ENCODE data around the gene GAB4. TPM values are rescaled to one million over a fixed set of nuclear protein-coding genes. Genes with fewer than 3 reads are reported as not detected.

The GAB4 gene
- total and polyA plus RNA-seq, 10 of the 15 experiments (the other 5 are each of a cell fraction or from before 2014, with no cell fraction given) = not detected

DNA sequence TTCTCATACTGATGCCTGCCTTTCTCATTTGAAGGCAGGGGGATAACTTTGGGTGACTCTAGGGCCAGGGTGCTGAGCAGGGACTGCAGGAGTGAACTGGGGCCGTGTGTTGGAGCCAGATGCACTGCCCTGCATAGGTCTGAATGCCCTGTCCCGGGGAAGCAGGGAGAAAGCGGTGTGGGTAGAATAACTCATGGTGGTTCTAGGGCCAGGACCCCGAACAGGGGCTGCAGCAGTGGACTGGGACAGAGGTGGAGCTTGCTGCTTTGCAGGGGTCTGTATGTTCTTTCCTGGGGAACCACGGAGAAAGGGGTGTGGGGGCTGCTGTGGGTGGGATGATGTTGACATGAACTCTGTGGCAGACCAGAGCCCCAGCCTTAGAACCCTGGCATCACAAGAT, 52.9 kb downstream of the GAB4 start:
- H3K9me3 ChIP-seq (replicated peaks; ENCODE audit: control insufficient read depth, insufficient read depth, low read length) = no peaks in the 10 kb centered on the region
- no peaks in the 10 kb centered on the region for H4K20me1 ChIP-seq (ENCODE audit: control insufficient read depth, insufficient read depth)
- BruUV-seq (replicated peaks) = no TSS peak
- ChIA-PET SMC1A (ENCODE audit: uncharacterized antibody, unreplicated experiment) (no interaction called here), POLR2A (no interaction called here), CTCF (interaction anchor here (1.1 kb wide), 1 partner anchor 103 kb away, joined by 3 read pairs; no protein-coding TSS in a partner anchor), RAD21 (ENCODE audit: unreplicated experiment) (no interaction called here)
- no peak for DNase-seq (ENCODE audit: low read depth, low spot score)
- no peak overlapping the region for H3K27ac ChIP-seq (ENCODE audit: control insufficient read depth, insufficient read depth)
- H3K4me3 ChIP-seq = no peak overlapping the region
- FAIRE-seq = no peak
- no peaks in the 10 kb centered on the region for H3K36me3 ChIP-seq (ENCODE audit: control insufficient read depth in 2 of 2, insufficient read depth in 2 of 2, low read length in 1 of 2)
- no peak overlapping the region for H3K9ac ChIP-seq (ENCODE audit: control insufficient read depth, insufficient read depth, low read length)
- H2AFZ ChIP-seq (ENCODE audit: control insufficient read depth, low read depth, low read length) = no peak overlapping the region
- WGBS (ENCODE audit: insufficient coverage, insufficient replicate concordance, low lambda C conversion rate, missing lambda C conversion rate) = 27% methylated on average over 5 of the region's 5 CpGs
- no peaks in the 10 kb centered on the region for H3K79me2 ChIP-seq (ENCODE audit: control insufficient read depth, insufficient read depth, low read length)
- TF ChIP-seq ZNF384 (IDR thresholded peaks at IDR 0.05; ENCODE audit: borderline replicate concordance, low read depth, low read length) (no peak), NRF1 (conservative IDR thresholded peaks at IDR 0.05; ENCODE audit: low read depth, low read length) (no peak)
- H3K4me2 ChIP-seq (ENCODE audit: control insufficient read depth, insufficient read depth) = no peak overlapping the region
- no peaks in the 10 kb centered on the region for H3K4me1 ChIP-seq (ENCODE audit: control insufficient read depth, insufficient read depth, low read length)
- no peak for ATAC-seq
- intact Hi-C loops (cut with micrococcal nuclease; ENCODE audit: unreplicated experiment) = no loop called here
- in situ Hi-C loops (cut with MboI) = no loop called here
- no peaks in the 10 kb centered on the region for H3K27me3 ChIP-seq (replicated peaks in 1 of 2; ENCODE audit: control insufficient read depth in 2 of 2, insufficient read depth in 2 of 2, low read length in 1 of 2)

DNA sequence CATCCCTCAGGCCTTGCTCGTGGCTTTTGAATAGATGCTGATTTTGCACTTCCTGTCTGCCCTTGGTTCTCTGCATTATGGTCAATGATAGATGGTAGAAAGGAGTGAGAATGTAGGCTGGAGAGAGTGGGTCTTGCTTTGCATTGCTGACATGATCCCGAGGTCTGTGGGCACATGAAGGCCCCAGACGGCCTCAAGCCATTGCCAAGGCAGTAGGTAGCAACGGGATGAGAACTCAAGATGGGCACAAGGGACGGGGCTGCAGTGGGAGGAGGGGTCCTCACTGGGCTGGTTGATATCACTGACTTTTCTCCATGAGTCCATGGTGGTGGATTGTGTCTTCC, 54.0 kb downstream of the GAB4 start:
- SMC1A ChIA-PET (ENCODE audit: uncharacterized antibody, unreplicated experiment) = no interaction called here
- in situ Hi-C loops (cut with MboI) = no loop called here
- H4K20me1 ChIP-seq (ENCODE audit: control insufficient read depth, insufficient read depth) = no peaks in the 10 kb centered on the region
- H3K36me3 ChIP-seq (ENCODE audit: control insufficient read depth in 2 of 2, insufficient read depth in 2 of 2, low read length in 1 of 2) = no peaks in the 10 kb centered on the region
- no peak overlapping the region for H3K4me2 ChIP-seq (ENCODE audit: control insufficient read depth, insufficient read depth)
- FAIRE-seq = no peak
- no peak overlapping the region for H2AFZ ChIP-seq (ENCODE audit: control insufficient read depth, low read depth, low read length)
- no TSS peak for BruUV-seq (replicated peaks)
- no peaks in the 10 kb centered on the region for H3K79me2 ChIP-seq (ENCODE audit: control insufficient read depth, insufficient read depth, low read length)
- no peak for DNase-seq (ENCODE audit: low read depth, low spot score)
- CTCF ChIA-PET = interaction anchor here (1.1 to 1.2 kb wide), 2 partner anchors 9 to 104 kb away, joined by 3 read pairs; no protein-coding TSS in a partner anchor
- H3K4me1 ChIP-seq (ENCODE audit: control insufficient read depth, insufficient read depth, low read length) = no peaks in the 10 kb centered on the region
- RAD21 ChIA-PET (ENCODE audit: unreplicated experiment) = no interaction called here
- no peak overlapping the region for H3K27ac ChIP-seq (ENCODE audit: control insufficient read depth, insufficient read depth)
- no peak for ATAC-seq
- intact Hi-C loops (cut with micrococcal nuclease; ENCODE audit: unreplicated experiment) = no loop called here
- TF ChIP-seq RUNX3 (IDR thresholded peaks at IDR 0.05; ENCODE audit: low read length) (no peak), ASH2L (IDR thresholded peaks at IDR 0.05; ENCODE audit: borderline replicate concordance, low read depth) (no peak), EP300 (IDR thresholded peaks at IDR 0.05; ENCODE audit: borderline replicate concordance in 1 of 2, control insufficient read depth in 1 of 2, low read depth in 2 of 2, low read length in 2 of 2) (no peak)
- TF ChIP-seq, protein P1, sequence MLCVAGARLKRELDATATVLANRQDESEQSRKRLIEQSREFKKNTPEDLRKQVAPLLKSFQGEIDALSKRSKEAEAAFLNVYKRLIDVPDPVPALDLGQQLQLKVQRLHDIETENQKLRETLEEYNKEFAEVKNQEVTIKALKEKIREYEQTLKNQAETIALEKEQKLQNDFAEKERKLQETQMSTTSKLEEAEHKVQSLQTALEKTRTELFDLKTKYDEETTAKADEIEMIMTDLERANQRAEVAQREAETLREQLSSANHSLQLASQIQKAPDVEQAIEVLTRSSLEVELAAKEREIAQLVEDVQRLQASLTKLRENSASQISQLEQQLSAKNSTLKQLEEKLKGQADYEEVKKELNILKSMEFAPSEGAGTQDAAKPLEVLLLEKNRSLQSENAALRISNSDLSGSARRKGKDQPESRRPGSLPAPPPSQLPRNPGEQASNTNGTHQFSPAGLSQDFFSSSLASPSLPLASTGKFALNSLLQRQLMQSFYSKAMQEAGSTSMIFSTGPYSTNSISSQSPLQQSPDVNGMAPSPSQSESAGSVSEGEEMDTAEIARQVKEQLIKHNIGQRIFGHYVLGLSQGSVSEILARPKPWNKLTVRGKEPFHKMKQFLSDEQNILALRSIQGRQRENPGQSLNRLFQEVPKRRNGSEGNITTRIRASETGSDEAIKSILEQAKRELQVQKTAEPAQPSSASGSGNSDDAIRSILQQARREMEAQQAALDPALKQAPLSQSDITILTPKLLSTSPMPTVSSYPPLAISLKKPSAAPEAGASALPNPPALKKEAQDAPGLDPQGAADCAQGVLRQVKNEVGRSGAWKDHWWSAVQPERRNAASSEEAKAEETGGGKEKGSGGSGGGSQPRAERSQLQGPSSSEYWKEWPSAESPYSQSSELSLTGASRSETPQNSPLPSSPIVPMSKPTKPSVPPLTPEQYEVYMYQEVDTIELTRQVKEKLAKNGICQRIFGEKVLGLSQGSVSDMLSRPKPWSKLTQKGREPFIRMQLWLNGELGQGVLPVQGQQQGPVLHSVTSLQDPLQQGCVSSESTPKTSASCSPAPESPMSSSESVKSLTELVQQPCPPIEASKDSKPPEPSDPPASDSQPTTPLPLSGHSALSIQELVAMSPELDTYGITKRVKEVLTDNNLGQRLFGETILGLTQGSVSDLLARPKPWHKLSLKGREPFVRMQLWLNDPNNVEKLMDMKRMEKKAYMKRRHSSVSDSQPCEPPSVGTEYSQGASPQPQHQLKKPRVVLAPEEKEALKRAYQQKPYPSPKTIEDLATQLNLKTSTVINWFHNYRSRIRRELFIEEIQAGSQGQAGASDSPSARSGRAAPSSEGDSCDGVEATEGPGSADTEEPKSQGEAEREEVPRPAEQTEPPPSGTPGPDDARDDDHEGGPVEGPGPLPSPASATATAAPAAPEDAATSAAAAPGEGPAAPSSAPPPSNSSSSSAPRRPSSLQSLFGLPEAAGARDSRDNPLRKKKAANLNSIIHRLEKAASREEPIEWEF (IDR thresholded peaks at IDR 0.05; ENCODE audit: insufficient replicate concordance, low read depth, low read length) = no peak
- H3K4me3 ChIP-seq = no peak overlapping the region
- WGBS (ENCODE audit: insufficient coverage, insufficient replicate concordance, low lambda C conversion rate, missing lambda C conversion rate) = 24% methylated on average over 5 of the region's 5 CpGs
- H3K9me3 ChIP-seq (replicated peaks; ENCODE audit: control insufficient read depth, insufficient read depth, low read length) = no peaks in the 10 kb centered on the region
- POLR2A ChIA-PET = interaction anchor here (0.7 kb wide), 1 partner anchor 27 kb away, joined by 3 read pairs; no protein-coding TSS in a partner anchor
- no peaks in the 10 kb centered on the region for H3K27me3 ChIP-seq (replicated peaks in 1 of 2; ENCODE audit: control insufficient read depth in 2 of 2, insufficient read depth in 2 of 2, low read length in 1 of 2)
- no peak overlapping the region for H3K9ac ChIP-seq (ENCODE audit: control insufficient read depth, insufficient read depth, low read length)
